ENCODE data around the gene PPP4R2.

The PPP4R2 gene

DNA sequence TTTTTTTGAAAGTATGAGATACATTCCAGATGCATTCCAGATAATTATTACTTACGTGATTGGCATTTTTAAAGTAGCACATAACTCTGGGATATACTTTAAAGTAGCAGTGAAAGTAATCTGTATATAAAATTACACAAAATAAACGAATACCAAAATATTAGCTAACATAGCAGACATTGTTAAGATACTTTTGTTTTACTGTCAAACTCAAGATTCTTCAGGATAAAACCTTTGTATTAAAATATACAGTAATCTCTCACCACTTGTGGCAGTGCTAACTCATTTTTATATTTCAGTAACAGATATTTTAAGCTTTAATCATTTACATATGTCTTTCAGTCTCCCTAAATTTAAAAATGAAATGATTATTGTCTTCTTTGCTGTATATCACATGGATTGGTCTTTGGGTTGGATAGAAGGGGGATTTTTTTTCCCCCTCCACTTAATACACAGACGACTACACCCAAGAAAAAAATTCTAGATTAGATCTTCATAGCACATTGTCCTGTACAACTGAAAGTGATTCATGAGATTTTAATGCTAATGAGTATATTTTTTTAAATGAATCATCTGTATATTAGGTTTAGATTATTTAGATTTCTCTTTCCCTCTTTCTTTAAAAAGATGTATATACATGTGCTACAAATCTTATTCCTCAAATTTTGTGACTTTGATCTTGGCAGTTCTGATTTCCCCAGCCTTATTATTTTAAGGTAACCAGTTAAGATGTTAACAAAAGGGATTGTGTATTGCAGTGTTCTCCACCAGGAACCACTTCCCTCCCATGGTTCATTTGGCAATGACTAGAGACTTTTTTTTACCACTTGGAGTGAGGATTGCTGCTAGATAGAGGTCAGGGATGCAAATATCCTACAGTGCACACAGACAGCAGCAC, 40.3 kb downstream of the PPP4R2 start:
- no peak for TF ChIP-seq REST (IDR thresholded peaks at IDR 0.05; ENCODE audit: insufficient replicate concordance, low read depth)
- TF ChIP-seq, protein P1, sequence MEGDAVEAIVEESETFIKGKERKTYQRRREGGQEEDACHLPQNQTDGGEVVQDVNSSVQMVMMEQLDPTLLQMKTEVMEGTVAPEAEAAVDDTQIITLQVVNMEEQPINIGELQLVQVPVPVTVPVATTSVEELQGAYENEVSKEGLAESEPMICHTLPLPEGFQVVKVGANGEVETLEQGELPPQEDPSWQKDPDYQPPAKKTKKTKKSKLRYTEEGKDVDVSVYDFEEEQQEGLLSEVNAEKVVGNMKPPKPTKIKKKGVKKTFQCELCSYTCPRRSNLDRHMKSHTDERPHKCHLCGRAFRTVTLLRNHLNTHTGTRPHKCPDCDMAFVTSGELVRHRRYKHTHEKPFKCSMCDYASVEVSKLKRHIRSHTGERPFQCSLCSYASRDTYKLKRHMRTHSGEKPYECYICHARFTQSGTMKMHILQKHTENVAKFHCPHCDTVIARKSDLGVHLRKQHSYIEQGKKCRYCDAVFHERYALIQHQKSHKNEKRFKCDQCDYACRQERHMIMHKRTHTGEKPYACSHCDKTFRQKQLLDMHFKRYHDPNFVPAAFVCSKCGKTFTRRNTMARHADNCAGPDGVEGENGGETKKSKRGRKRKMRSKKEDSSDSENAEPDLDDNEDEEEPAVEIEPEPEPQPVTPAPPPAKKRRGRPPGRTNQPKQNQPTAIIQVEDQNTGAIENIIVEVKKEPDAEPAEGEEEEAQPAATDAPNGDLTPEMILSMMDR (IDR thresholded peaks at IDR 0.05; ENCODE audit: insufficient read depth, low read length), result no peak
- peak; percentile 28; the same call in 1 of the 2 replicates for TF ChIP-seq SPI1 (IDR thresholded peaks at IDR 0.05; ENCODE audit: borderline replicate concordance, low read depth)
- DNase-seq (ENCODE audit: low read depth in 1 of 2, low spot score in 1 of 2), result no peak
- H3K27ac ChIP-seq (replicated peaks), result no peak overlapping the region
- no peaks in the 10 kb centered on the region for H3K27me3 ChIP-seq (ENCODE audit: insufficient read depth, poor library complexity, severe bottlenecking)
- H3K4me3 ChIP-seq (replicated peaks; ENCODE audit: insufficient read depth, low read length), result no peak overlapping the region

GRCh38 chr3:73041537-73041936, 44.9 kb downstream of the PPP4R2 start:
- no peak for DNase-seq (ENCODE audit: low read depth in 1 of 2, low spot score in 1 of 2)
- TF ChIP-seq GABPA (IDR thresholded peaks at IDR 0.05; ENCODE audit: low read depth) (no peak), POLR2AphosphoS5 (IDR thresholded peaks at IDR 0.05; ENCODE audit: low read depth) (no peak), REST (IDR thresholded peaks at IDR 0.05; ENCODE audit: insufficient replicate concordance, low read depth) (no peak), SPI1 (IDR thresholded peaks at IDR 0.05; ENCODE audit: borderline replicate concordance, low read depth) (no peak)
- TF ChIP-seq, protein P1 (IDR thresholded peaks at IDR 0.05; ENCODE audit: insufficient read depth, low read length), result no peak
- Histone ChIP-seq H3K4me3 (replicated peaks; ENCODE audit: insufficient read depth, low read length) (no peak overlapping the region), H3K27ac (replicated peaks) (no peak overlapping the region), H3K27me3 (ENCODE audit: insufficient read depth, poor library complexity, severe bottlenecking) (no peaks in the 10 kb centered on the region)

- Histone ChIP-seq H3K4me3 (replicated peaks; ENCODE audit: insufficient read depth, low read length) (no peak overlapping the region), H3K27me3 (ENCODE audit: insufficient read depth, poor library complexity, severe bottlenecking) (no peaks in the 10 kb centered on the region), H3K27ac (replicated peaks) (no peak overlapping the region)
- no peak for DNase-seq (ENCODE audit: low read depth in 1 of 2, low spot score in 1 of 2)
- TF ChIP-seq GABPA (IDR thresholded peaks at IDR 0.05; ENCODE audit: low read depth) (no peak), POLR2AphosphoS5 (IDR thresholded peaks at IDR 0.05; ENCODE audit: low read depth) (no peak)
- TF ChIP-seq, protein P1 (IDR thresholded peaks at IDR 0.05; ENCODE audit: insufficient read depth, low read length), result no peak
These were observed 46.8 kb downstream of the PPP4R2 start for GRCh38 chr3:73043414-73043813.
